ENCODE data around the gene FAM124A. TPM values are rescaled to one million over a fixed set of nuclear protein-coding genes. Genes with fewer than 3 reads are reported as not detected.

Gene FAM124A
- total and polyA plus RNA-seq, 8 donors, result 2.4 to 9.3 (median 5.7) TPM

- Histone ChIP-seq H3K9me3 (no peaks in the 10 kb centered on the region), H3K36me3 (no peaks in the 10 kb centered on the region), H3K4me1 (no peaks in the 10 kb centered on the region), H3K27me3 (no peaks in the 10 kb centered on the region), H3K27ac (no peak overlapping the region), H3K4me3 (no peak overlapping the region)
- DNase-seq (peak in 2 of 4 donors; percentile 45 to 59), ATAC-seq (no peak)
- intact Hi-C loops (cut with DNase I), result no loop called here
- TF ChIP-seq CTCF (IDR thresholded peaks at IDR 0.05), result no peak
Measured at GRCh38 chr13:51270623-51271415, 48.6 kb downstream of the FAM124A start.

- no peaks in the 10 kb centered on the region for H3K27me3 ChIP-seq
- no peak for TF ChIP-seq CTCF (IDR thresholded peaks at IDR 0.05)
- no peaks in the 10 kb centered on the region for H3K4me1 ChIP-seq
- no peaks in the 10 kb centered on the region for H3K9me3 ChIP-seq
- H3K36me3 ChIP-seq, result no peaks in the 10 kb centered on the region
- intact Hi-C loops (cut with DNase I), result no loop called here
- no peak overlapping the region for H3K27ac ChIP-seq
- DNase-seq (no peak), ATAC-seq (peak; percentile 40)
- H3K4me3 ChIP-seq, result no peak overlapping the region
Measured at GRCh38 chr13:51271528-51272085, 49.4 kb downstream of the FAM124A start.

- H3K27ac ChIP-seq, result no peak overlapping the region
- no peaks in the 10 kb centered on the region for H3K36me3 ChIP-seq
- H3K4me1 ChIP-seq, result no peaks in the 10 kb centered on the region
- DNase-seq, result no peak
- no peak for ATAC-seq
- TF ChIP-seq CTCF (IDR thresholded peaks at IDR 0.05), result no peak
- H3K27me3 ChIP-seq, result no peaks in the 10 kb centered on the region
- no peaks in the 10 kb centered on the region for H3K9me3 ChIP-seq
- intact Hi-C loops (cut with DNase I), result no loop called here
- H3K4me3 ChIP-seq, result no peak overlapping the region
Measured at GRCh38 chr13:51275101-51275500, 52.9 kb downstream of the FAM124A start.

GRCh38 chr13:51276636-51277035 lies 54.4 kb downstream of the FAM124A start:
- ATAC-seq, result no peak

More at GRCh38 chr13:51276636-51277035, 54.4 kb downstream of the FAM124A start:
- H3K4me3 ChIP-seq, result no peak overlapping the region
- no peaks in the 10 kb centered on the region for H3K4me1 ChIP-seq
- peaks cover 0 to 6% of the 10 kb centered on the region in 2 donors for H3K36me3 ChIP-seq
- DNase-seq, result no peak
- no peaks in the 10 kb centered on the region for H3K9me3 ChIP-seq
- intact Hi-C loops (cut with DNase I), result no loop called here
- no peaks in the 10 kb centered on the region for H3K27me3 ChIP-seq
- no peak overlapping the region for H3K27ac ChIP-seq
- no peak for TF ChIP-seq CTCF (IDR thresholded peaks at IDR 0.05)
